ENCODE data around the gene GALNT2. TPM values are rescaled to one million over a fixed set of nuclear protein-coding genes. Genes with fewer than 3 reads are reported as not detected.

The GALNT2 gene
- total RNA-seq, 1 donor from 2014 or later = 36.0 TPM

GRCh38 chr1:230315099-230315498 lies 248.1 kb downstream of the GALNT2 start:
- Histone ChIP-seq H3K4me1 (ENCODE audit: control insufficient read depth in 3 of 3, insufficient read depth in 3 of 3, low read length in 3 of 3) (peaks cover 5 to 13% (median 11%) of the 10 kb centered on the region in 3 donors), H3K4me3 (ENCODE audit: low read length in 3 of 3) (no peak overlapping the region), H3K9me3 (ENCODE audit: control insufficient read depth in 3 of 3, low read length in 3 of 3) (no peaks in the 10 kb centered on the region), H3K9ac (ENCODE audit: low read depth in 1 of 3, low read length in 3 of 3) (no peak overlapping the region), H3K27ac (ENCODE audit: low read depth, low read length) (no peak overlapping the region), H3K27me3 (ENCODE audit: control insufficient read depth in 3 of 3, insufficient read depth in 3 of 3, low read length in 3 of 3) (peaks cover 0 to 4% (median 0%) of the 10 kb centered on the region in 3 donors), H3K36me3 (ENCODE audit: control insufficient read depth in 3 of 3, insufficient read depth in 3 of 3, low read length in 3 of 3) (no peaks in the 10 kb centered on the region)

DNA sequence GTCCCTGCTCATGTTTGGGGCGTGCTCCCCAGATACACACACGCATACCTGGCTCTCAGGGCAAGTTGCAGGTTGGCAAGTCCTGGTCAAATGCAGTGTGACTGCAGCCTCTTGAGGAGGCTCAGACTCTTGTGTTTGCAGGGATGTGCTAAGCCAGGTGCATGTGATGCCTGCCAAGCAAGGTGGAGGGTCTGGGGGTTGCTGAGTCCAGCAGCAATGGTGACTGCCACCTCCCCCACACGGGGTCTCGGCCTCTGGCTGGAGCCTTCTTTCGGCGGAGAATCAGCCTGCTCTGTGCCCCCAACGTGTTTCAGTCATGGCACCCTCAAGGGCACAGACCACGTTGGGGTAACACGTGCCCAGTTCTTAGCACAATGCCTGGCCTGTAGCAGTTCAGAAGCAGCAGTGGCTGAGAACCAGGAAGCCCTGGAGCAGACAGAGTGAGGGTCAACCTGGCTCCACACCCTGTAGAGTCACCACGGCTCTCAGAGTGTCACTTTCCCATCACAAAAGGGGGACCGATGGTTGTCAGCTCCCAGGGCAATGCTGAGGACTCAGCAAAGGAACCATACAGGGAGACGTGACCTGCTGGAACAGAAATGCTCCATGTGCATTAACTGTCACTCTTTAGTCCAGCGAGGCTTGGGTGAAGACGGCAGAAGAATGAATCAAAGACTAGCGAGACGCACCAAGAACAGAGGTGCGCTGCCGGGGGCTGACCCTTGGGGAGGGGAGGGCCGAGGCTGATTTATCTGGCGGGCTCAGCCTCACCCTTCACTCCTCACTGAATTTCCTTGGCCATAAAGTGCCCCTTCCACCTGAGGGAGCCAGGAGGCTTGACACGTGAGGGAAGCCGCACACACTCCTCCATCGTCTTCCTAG lies 250.1 kb downstream of the GALNT2 start:
- no peak overlapping the region for H3K4me3 ChIP-seq (ENCODE audit: low read length in 3 of 3)
- no peaks in the 10 kb centered on the region for H3K9me3 ChIP-seq (ENCODE audit: control insufficient read depth in 3 of 3, low read length in 3 of 3)
- peaks cover 22 to 29% (median 27%) of the 10 kb centered on the region in 3 donors for H3K4me1 ChIP-seq (ENCODE audit: control insufficient read depth in 3 of 3, insufficient read depth in 3 of 3, low read length in 3 of 3)
- H3K36me3 ChIP-seq (ENCODE audit: control insufficient read depth in 3 of 3, insufficient read depth in 3 of 3, low read length in 3 of 3) = no peaks in the 10 kb centered on the region
- H3K9ac ChIP-seq (ENCODE audit: low read depth in 1 of 3, low read length in 3 of 3) = no peak overlapping the region
- peaks cover 0 to 4% (median 0%) of the 10 kb centered on the region in 3 donors for H3K27me3 ChIP-seq (ENCODE audit: control insufficient read depth in 3 of 3, insufficient read depth in 3 of 3, low read length in 3 of 3)
- H3K27ac ChIP-seq (ENCODE audit: low read depth, low read length) = no peak overlapping the region

DNA sequence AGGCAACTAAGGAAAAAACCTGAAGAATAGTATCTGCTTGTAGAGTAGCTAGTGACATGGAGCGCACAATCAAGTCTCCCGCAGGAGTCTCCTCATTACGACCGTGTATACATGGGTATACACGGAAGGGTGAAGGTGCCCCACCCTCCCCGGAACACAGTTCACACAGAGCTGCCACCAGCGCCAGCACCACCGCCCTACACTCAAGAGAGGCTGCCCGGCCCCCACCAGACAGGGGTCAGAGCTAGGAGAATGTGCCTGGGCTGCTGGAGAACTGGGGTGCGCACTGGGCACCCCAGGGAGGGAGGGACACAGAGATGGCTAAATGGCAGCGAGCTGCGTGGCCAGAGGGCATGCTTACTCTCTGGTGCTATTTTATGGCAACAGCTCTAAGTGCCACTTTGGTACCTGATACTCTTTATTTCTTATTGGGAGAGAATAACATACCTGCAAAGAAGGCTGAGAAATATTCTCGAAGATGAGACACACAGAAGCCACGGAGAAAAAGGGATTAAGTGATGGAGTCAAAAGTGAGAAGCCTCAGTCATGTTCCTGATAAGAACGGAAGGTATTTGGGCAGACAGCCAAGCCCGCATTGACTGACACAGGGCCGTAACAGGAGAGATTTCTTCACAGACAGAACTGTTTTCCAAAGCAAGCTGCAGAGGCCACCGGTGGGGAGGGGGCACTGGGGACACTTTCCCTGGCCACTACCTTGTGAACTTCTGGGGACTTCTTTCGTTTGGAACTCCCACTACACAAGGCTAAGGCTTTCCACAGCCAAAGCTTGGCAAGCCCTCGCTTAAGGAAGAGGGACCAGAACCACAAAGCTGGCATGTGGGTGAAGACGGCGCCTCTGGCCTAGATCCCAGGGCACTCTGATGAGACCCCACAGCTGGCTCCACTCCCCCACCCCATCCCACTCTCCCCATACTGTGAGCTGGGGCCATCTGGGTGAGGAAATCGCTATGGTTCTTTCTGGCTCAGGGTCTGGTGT lies 251.1 kb downstream of the GALNT2 start:
- H3K27ac ChIP-seq (ENCODE audit: low read depth, low read length) = no peak overlapping the region
- H3K27me3 ChIP-seq (ENCODE audit: control insufficient read depth in 3 of 3, insufficient read depth in 3 of 3, low read length in 3 of 3) = no peaks in the 10 kb centered on the region
- H3K9me3 ChIP-seq (ENCODE audit: control insufficient read depth in 3 of 3, low read length in 3 of 3) = no peaks in the 10 kb centered on the region
- no peaks in the 10 kb centered on the region for H3K36me3 ChIP-seq (ENCODE audit: control insufficient read depth in 3 of 3, insufficient read depth in 3 of 3, low read length in 3 of 3)
- peak overlapping the region in 1 of 3 donors; percentile 17 for H3K4me3 ChIP-seq (ENCODE audit: low read length in 3 of 3)
- peaks cover 28 to 37% (median 30%) of the 10 kb centered on the region in 3 donors for H3K4me1 ChIP-seq (ENCODE audit: control insufficient read depth in 3 of 3, insufficient read depth in 3 of 3, low read length in 3 of 3)
- H3K9ac ChIP-seq (ENCODE audit: low read depth in 1 of 3, low read length in 3 of 3) = no peak overlapping the region

GRCh38 chr1:230319014-230319747 lies 252.1 kb downstream of the GALNT2 start:
- Histone ChIP-seq H3K4me1 (ENCODE audit: control insufficient read depth in 3 of 3, insufficient read depth in 3 of 3, low read length in 3 of 3) (peaks cover 28 to 37% (median 30%) of the 10 kb centered on the region in 3 donors), H3K9ac (ENCODE audit: low read depth in 1 of 3, low read length in 3 of 3) (no peak overlapping the region), H3K36me3 (ENCODE audit: control insufficient read depth in 3 of 3, insufficient read depth in 3 of 3, low read length in 3 of 3) (peaks cover 0 to 2% (median 0%) of the 10 kb centered on the region in 3 donors), H3K4me3 (ENCODE audit: low read length in 3 of 3) (no peak overlapping the region), H3K9me3 (ENCODE audit: control insufficient read depth in 3 of 3, low read length in 3 of 3) (no peaks in the 10 kb centered on the region), H3K27me3 (ENCODE audit: control insufficient read depth in 3 of 3, insufficient read depth in 3 of 3, low read length in 3 of 3) (no peaks in the 10 kb centered on the region), H3K27ac (ENCODE audit: low read depth, low read length) (no peak overlapping the region)

- Histone ChIP-seq H3K27ac (ENCODE audit: low read depth, low read length) (peak overlapping the region; percentile 76), H3K4me1 (ENCODE audit: control insufficient read depth in 3 of 3, insufficient read depth in 3 of 3, low read length in 3 of 3) (peaks cover 28 to 37% (median 30%) of the 10 kb centered on the region in 3 donors), H3K36me3 (ENCODE audit: control insufficient read depth in 3 of 3, insufficient read depth in 3 of 3, low read length in 3 of 3) (peaks cover 0 to 2% (median 0%) of the 10 kb centered on the region in 3 donors), H3K9me3 (ENCODE audit: control insufficient read depth in 3 of 3, low read length in 3 of 3) (no peaks in the 10 kb centered on the region), H3K9ac (ENCODE audit: low read depth in 1 of 3, low read length in 3 of 3) (peak overlapping the region in 1 of 3 donors; percentile 40), H3K4me3 (ENCODE audit: low read length in 3 of 3) (peak overlapping the region in 1 of 3 donors; percentile 13), H3K27me3 (ENCODE audit: control insufficient read depth in 3 of 3, insufficient read depth in 3 of 3, low read length in 3 of 3) (no peaks in the 10 kb centered on the region)
These were observed 253.8 kb downstream of the GALNT2 start for GRCh38 chr1:230320804-230321203.

DNA sequence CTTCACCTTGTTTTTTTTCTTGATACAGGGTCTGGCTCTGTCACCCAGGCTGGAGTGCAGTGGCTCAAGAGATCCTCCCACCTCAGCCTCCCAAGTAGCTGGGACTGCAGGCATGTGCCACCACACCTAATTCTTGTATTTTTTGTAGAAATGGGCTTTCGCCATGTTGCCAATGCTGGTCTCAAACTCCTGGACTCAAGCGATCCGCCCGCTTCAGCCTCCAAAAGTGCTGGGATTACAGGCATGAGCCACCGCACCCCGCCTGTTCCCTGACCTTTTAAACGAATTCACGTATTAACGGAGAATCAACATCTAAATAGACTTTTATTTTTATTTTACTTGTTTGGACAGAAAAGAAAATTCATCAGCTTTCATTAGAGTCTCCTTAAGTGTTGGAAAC lies 254.3 kb downstream of the GALNT2 start:
- Histone ChIP-seq H3K9ac (ENCODE audit: low read depth in 1 of 3, low read length in 3 of 3) (peak overlapping the region in 1 of 3 donors; percentile 40), H3K4me3 (ENCODE audit: low read length in 3 of 3) (no peak overlapping the region), H3K27me3 (ENCODE audit: control insufficient read depth in 3 of 3, insufficient read depth in 3 of 3, low read length in 3 of 3) (no peaks in the 10 kb centered on the region), H3K9me3 (ENCODE audit: control insufficient read depth in 3 of 3, low read length in 3 of 3) (no peaks in the 10 kb centered on the region), H3K27ac (ENCODE audit: low read depth, low read length) (peak overlapping the region; percentile 76), H3K36me3 (ENCODE audit: control insufficient read depth in 3 of 3, insufficient read depth in 3 of 3, low read length in 3 of 3) (peaks cover 0 to 2% (median 0%) of the 10 kb centered on the region in 3 donors), H3K4me1 (ENCODE audit: control insufficient read depth in 3 of 3, insufficient read depth in 3 of 3, low read length in 3 of 3) (peaks cover 28 to 37% (median 30%) of the 10 kb centered on the region in 3 donors)

DNA sequence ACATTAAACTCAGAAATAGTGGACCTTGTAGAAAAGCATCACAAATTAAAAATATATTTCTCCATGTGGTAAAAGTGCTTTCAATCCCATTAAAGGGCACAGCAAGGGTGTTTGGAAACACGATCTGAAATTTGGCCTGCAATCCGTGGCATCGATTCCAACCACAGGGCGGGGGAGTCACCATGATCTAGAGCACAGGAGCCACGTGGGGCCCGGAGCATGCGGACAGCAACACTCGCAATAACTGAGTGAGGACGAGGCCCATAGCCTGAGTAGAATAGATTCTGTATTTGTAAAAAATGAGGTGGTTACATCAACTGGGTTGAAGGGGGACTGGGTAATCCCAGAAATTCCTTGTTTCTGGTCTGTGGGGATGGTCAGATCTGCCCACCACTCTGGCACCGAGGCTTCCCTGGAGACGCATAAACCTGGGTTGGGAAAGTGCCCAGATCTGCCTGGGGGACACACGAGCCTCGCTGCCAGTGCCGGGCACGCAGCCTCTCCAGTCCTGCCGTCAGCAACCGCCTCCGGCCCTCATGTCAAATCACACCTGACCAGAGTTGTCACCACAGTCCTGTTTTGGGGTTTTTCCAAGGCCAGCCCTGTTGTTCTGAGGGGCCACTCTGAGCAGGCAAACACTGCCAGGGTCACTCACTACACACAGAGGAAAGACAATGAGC lies 254.8 kb downstream of the GALNT2 start:
- H3K4me3 ChIP-seq (ENCODE audit: low read length in 3 of 3) = no peak overlapping the region
- peaks cover 31 to 37% (median 32%) of the 10 kb centered on the region in 3 donors for H3K4me1 ChIP-seq (ENCODE audit: control insufficient read depth in 3 of 3, insufficient read depth in 3 of 3, low read length in 3 of 3)
- H3K27me3 ChIP-seq (ENCODE audit: control insufficient read depth in 3 of 3, insufficient read depth in 3 of 3, low read length in 3 of 3) = no peaks in the 10 kb centered on the region
- peaks cover 0 to 2% (median 0%) of the 10 kb centered on the region in 3 donors for H3K36me3 ChIP-seq (ENCODE audit: control insufficient read depth in 3 of 3, insufficient read depth in 3 of 3, low read length in 3 of 3)
- H3K9me3 ChIP-seq (ENCODE audit: control insufficient read depth in 3 of 3, low read length in 3 of 3) = no peaks in the 10 kb centered on the region
- peak overlapping the region; percentile 76 for H3K27ac ChIP-seq (ENCODE audit: low read depth, low read length)
- peak overlapping the region; percentile 14 to 66 (median 30) for H3K9ac ChIP-seq (ENCODE audit: low read depth in 1 of 3, low read length in 3 of 3)

GRCh38 chr1:230322421-230322756 lies 255.4 kb downstream of the GALNT2 start:
- Histone ChIP-seq H3K9me3 (ENCODE audit: control insufficient read depth in 3 of 3, low read length in 3 of 3) (no peaks in the 10 kb centered on the region), H3K9ac (ENCODE audit: low read depth in 1 of 3, low read length in 3 of 3) (peak overlapping the region in 2 of 3 donors; percentile 30 to 66), H3K4me1 (ENCODE audit: control insufficient read depth in 3 of 3, insufficient read depth in 3 of 3, low read length in 3 of 3) (peaks cover 32 to 37% (median 34%) of the 10 kb centered on the region in 3 donors), H3K4me3 (ENCODE audit: low read length in 3 of 3) (no peak overlapping the region), H3K36me3 (ENCODE audit: control insufficient read depth in 3 of 3, insufficient read depth in 3 of 3, low read length in 3 of 3) (peaks cover 0 to 2% (median 0%) of the 10 kb centered on the region in 3 donors), H3K27ac (ENCODE audit: low read depth, low read length) (peak overlapping the region; percentile 76), H3K27me3 (ENCODE audit: control insufficient read depth in 3 of 3, insufficient read depth in 3 of 3, low read length in 3 of 3) (no peaks in the 10 kb centered on the region)

All from skeletal muscle tissue (tissue), 4 donors.